Suppressor macrophage (primary cell): Measurements from ENCODE around the gene RSRC1.
"Not testable (repeated sequence)": the region's sequence is repeated elsewhere in the genome, so short reads cannot be mapped to it uniquely, and the experiment has no call there.

ENCODE experiments used
- DNase-seq, 4 experiments: peaks; one replicate each; pipeline ENCODE4 v3.0.0-alpha.2; 2020 to 2022

Gene RSRC1

GRCh38 chr3:158404131-158404718, 294.3 kb downstream of the RSRC1 start:
- no peak for DNase-seq

GRCh38 chr3:158405507-158405906, 295.6 kb downstream of the RSRC1 start:
- no peak for DNase-seq

- DNase-seq = no peak
Observed at GRCh38 chr3:158407844-158408517, 298.1 kb downstream of the RSRC1 start.

- not testable (repeated sequence) for DNase-seq
Observed at GRCh38 chr3:158408518-158408897, 298.6 kb downstream of the RSRC1 start.

GRCh38 chr3:158418035-158418434, 308.1 kb downstream of the RSRC1 start:
- DNase-seq = no peak

- peak in 1 of 4 experiments; percentile 4 for DNase-seq
Observed at GRCh38 chr3:158419820-158420653, 310.1 kb downstream of the RSRC1 start.

GRCh38 chr3:158420654-158421396, 310.9 kb downstream of the RSRC1 start:
- peak; percentile 37 to 76 (median 56) for DNase-seq

GRCh38 chr3:158430448-158430847, 320.6 kb downstream of the RSRC1 start:
- no peak for DNase-seq

GRCh38 chr3:158430968-158431367, 321.1 kb downstream of the RSRC1 start:
- DNase-seq = no peak

GRCh38 chr3:158431829-158432228, 321.9 kb downstream of the RSRC1 start:
- DNase-seq = no peak

- DNase-seq = peak; percentile 73 to 87 (median 76)
Observed at GRCh38 chr3:158434412-158435038, 324.6 kb downstream of the RSRC1 start.

DNA sequence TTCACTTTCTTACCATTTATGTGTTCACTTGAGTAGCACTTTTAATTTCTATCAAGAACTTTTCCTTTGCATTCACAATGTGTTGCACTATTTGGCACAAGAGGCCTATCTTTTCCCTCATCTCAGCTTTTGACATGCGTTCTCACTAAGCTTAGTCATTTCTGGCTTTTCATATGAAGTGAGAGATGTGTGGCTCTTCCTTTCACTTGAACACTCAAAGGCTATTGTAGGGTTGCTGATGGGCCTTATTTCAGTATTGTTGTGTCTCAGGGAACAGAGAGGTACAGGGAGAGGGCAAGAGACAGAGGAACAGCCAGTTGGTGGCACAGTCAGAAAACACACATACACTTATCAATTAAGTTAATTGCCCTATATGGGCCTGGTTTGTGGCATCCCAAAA, 333.7 kb downstream of the RSRC1 start:
- DNase-seq = no peak

DNA sequence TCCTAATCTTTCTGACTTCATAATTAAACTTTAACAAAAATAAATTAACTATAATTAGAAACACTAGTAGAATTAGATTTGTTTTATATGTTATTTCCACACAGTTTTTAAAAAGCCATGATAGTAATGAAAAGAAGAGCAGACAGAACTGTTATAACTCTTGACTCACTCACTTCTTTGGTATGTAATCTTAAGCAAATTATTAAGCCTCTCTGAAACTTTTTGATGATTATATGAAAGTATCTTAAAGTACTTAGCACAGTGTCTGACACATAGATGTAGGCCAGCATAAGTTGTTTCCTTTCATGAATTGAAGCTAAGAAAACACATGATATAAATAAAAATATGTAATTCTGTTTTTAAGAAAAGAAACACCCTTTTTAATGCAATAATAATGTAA, 337.5 kb downstream of the RSRC1 start:
- DNase-seq = no peak

DNA sequence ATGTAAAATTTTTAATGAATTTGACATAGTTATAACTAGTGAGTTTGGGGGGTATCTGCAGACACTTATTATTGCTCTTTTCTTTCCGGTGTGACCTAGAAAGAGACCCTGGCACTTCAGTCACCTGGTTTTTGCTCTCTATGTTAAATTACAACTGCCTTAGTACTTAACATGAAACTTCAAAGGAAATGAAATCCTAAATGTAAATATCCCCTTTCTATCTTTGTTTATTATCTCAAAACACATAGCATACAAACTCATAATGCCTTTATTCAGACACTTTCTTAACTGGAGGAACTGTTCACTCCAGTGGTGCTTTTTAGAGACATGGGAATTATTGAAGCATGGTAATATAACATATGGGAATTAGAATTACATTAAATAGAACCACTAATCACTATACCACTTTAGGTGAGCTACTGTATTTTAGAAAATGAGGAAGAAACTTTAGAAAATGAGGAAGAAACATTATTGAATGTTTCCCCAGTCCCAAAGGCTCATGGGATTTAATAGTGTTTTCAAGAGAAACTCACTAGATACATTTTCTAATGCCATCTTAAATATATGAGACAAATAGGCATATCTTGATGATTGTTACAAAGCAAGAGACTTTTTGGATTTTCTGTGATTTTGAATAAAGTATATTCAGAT, 341.6 kb downstream of the RSRC1 start:
- DNase-seq = peak in 2 of 4 experiments; percentile 11 to 18

DNA sequence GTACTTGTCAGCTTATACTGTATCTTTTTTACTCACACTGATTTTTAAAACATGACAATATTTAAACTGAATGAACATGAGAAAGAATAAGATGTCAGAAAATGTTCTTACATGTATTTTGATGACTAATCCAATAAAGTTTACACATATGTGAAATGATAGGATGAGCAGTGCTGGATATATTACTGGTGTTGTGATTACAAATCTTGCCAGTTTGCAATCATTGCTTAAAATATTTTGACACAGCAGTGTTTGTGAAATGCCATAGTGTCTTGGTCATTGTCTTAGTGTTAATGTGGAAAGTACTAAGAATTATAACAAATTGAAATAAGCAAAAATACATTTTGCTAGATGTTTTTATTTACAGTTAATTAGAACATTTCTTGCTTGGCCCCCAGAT, 342.4 kb downstream of the RSRC1 start:
- DNase-seq = no peak

GRCh38 chr3:158453004-158453403, 343.1 kb downstream of the RSRC1 start:
- DNase-seq = no peak

DNA sequence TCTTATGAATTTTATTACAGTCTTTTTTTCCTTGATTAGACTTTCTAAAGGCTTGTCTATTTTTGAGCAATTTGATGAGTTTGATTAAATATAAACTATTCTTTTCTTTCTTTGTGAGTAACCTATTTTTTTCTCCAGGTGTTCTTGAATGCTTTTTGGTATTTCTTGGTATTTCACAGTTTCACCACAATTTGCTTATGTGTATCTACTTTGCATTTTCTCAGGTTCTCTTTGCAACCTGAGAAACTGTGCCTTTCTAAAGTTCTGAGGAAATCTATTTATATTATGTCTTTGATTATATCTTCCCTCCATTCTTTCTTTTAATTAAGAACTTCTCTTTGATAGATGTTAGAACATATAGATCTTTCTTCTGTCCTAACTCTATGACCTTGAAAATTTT, 344.0 kb downstream of the RSRC1 start:
- no peak for DNase-seq

GRCh38 chr3:158455406-158455805, 345.5 kb downstream of the RSRC1 start:
- DNase-seq = no peak

DNA sequence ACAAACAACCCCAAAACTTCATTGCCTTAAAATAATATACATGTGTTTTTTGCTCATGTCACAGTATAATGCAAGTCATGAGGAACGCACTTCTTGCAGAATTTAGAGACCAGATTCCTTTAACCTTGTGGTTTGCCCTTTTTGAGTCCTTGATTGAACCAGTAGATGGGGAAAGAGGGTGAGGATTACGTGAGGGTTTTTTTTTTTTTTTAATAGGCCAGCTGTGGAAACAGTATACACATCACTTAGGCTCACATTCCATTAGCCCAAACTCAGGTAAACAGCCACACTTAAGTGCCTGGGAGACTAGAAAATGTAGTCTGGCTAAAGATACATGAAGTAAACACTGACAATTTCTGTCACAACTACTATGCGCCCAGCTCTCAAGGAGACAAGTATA, 346.2 kb downstream of the RSRC1 start:
- DNase-seq = no peak

DNA sequence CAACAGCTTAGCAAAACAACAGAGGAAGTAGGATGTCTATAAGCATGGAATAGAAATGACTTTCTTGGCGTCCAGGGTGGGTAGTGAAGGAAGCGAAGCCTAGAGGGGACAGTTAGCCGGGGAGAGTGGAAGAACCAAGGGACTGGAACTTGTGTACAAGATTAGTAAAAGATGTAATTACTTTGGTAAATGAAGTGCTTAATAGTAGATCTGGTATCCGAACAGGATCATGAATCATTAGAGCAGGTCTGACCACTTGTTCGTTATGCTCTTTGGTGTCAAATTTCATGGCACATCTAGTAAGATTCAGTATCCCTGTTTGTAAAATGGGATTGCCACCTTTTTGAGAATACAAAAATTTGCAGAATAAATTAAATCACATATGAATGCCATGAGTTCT, 348.6 kb downstream of the RSRC1 start:
- DNase-seq = no peak

GRCh38 chr3:158460926-158461325, 351.0 kb downstream of the RSRC1 start:
- DNase-seq = peak in 2 of 4 experiments; percentile 37 to 41

GRCh38 chr3:158463556-158463955, 353.7 kb downstream of the RSRC1 start:
- DNase-seq = no peak
